AG04450 (cell line): Measurements from ENCODE around the gene COMP. TPM values are rescaled to one million over a fixed set of nuclear protein-coding genes. Genes with fewer than 3 reads are reported as not detected.
"Not testable (repeated sequence)": the region's sequence is repeated elsewhere in the genome, so short reads cannot be mapped to it uniquely, and the experiment has no call there.

Source experiments
- CTCF ChIA-PET: fragments of 300-600, 350-600 bp; formaldehyde crosslinking; extraction: SDS; loops from one replicate; lab custom pipeline; 2022; ENCODE audit warnings: antibody characterized with exemption, inconsistent platforms; lab: Charles Lee
- POLR2A ChIA-PET: fragments of 350-600 bp; formaldehyde crosslinking; extraction: SDS; loops from one replicate; lab custom pipeline; 2021; ENCODE audit warnings: antibody characterized with exemption, inconsistent platforms; lab: Yijun Ruan, JAX
- DNase-seq: peaks from one replicate; pipeline ENCODE4 v3.0.0-alpha.2; 2011; ENCODE audit warnings: low read depth, low spot score
- H3K27ac ChIP-seq: one replicate; pipeline ENCODE4 v1.5.1; 2012; ENCODE audit warnings: low read depth, low read length, control low read depth
- H3K27me3 ChIP-seq: one replicate; pipeline ENCODE4 v1.6.0; 2012; ENCODE audit warnings: low read length; ENCODE audit not compliant: control insufficient read depth, insufficient read depth
- H3K4me3 ChIP-seq: 2 replicates; pipeline ENCODE4 v1.5.1; 2011; ENCODE audit warnings: mild to moderate bottlenecking, low read depth, low read length, control low read depth
- H3K9me3 ChIP-seq: 2 replicates; pipeline ENCODE4 v1.5.1; 2012; ENCODE audit warnings: low read length; ENCODE audit not compliant: control insufficient read depth, insufficient read depth
- CTCF ChIP-seq: IDR thresholded peaks from 2 replicates; pipeline ENCODE4 v1.5.1; 2011; ENCODE audit warnings: low read depth, low read length, control low read depth, inconsistent platforms
- polyA plus RNA-seq: library from polyadenylated mRNA; depleted of rRNA; stranded (reverse); fragments of >200 nt; gene quantifications from 2 replicates; pipeline ENCODE4 v1.2.3, GENCODE V29; 2011

COMP gene
- polyA plus RNA-seq, 1 experiment = 0.09 TPM

GRCh38 chr19:18814063-18814462, 23.0 kb upstream of the COMP start:
- no peak overlapping the region for H3K4me3 ChIP-seq
- H3K27me3 ChIP-seq = peaks cover 10% of the 10 kb centered on the region
- TF ChIP-seq CTCF = no peak
- no peak for DNase-seq
- ChIA-PET CTCF (interaction anchor here (0.7 to 1.5 kb wide), 2 partner anchors 220 to 413 kb away, joined by 3 to 5 read pairs; no protein-coding TSS in a partner anchor), POLR2A (no interaction called here)
- H3K9me3 ChIP-seq = no peaks in the 10 kb centered on the region
- no peak overlapping the region for H3K27ac ChIP-seq

DNA sequence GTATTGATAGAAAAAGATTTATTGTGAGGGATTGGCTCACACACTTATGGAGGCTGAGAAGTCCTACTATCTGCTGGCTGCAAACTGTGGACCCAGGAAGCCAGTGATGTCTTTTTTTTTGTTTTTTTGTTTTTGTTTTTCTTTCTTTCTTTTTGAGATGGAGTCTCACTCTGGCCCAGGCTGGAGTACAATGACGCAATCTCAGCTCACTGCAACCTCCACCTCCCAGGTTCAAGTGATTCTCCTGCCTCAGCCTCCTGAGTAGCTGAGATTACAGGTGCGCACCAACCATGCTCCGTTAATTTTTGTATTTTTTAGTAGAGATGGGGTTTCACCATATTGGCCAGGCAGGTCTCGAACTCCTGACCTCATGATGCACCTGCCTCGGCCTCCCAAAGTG, 20.5 kb upstream of the COMP start:
- H3K4me3 ChIP-seq, H3K9me3 ChIP-seq, POLR2A ChIA-PET, DNase-seq, H3K27ac ChIP-seq: not testable (repeated sequence)
- H3K27me3 ChIP-seq = peaks cover 14% of the 10 kb centered on the region
- CTCF ChIA-PET = interaction anchor here (0.5 to 0.7 kb wide), 2 partner anchors 90 to 218 kb away, joined by 3 read pairs; no protein-coding TSS in a partner anchor

GRCh38 chr19:18809149-18809868, 18.2 kb upstream of the COMP start:
- Histone ChIP-seq H3K27ac (no peak overlapping the region), H3K4me3 (no peak overlapping the region), H3K9me3 (no peaks in the 10 kb centered on the region), H3K27me3 (peaks cover 16% of the 10 kb centered on the region)
- CTCF ChIA-PET = no interaction called here
- peak; percentile 38 for DNase-seq
- TF ChIP-seq CTCF = no peak
- POLR2A ChIA-PET = interaction anchor here (0.9 kb wide), 1 partner anchor 360 kb away, joined by 3 read pairs; no protein-coding TSS in a partner anchor

GRCh38 chr19:18807861-18808331, 16.8 kb upstream of the COMP start:
- Histone ChIP-seq H3K27me3 (peaks cover 12% of the 10 kb centered on the region), H3K4me3 (no peak overlapping the region), H3K9me3 (no peaks in the 10 kb centered on the region; the same call in 1 of the 2 replicates), H3K27ac (no peak overlapping the region)
- no peak for DNase-seq
- POLR2A ChIA-PET = interaction anchor here (0.9 kb wide), 1 partner anchor 359 kb away, joined by 3 read pairs; no protein-coding TSS in a partner anchor
- CTCF ChIA-PET = no interaction called here
- no peak for TF ChIP-seq CTCF

GRCh38 chr19:18804643-18805042, 13.5 kb upstream of the COMP start:
- TF ChIP-seq CTCF = no peak
- ChIA-PET CTCF (no interaction called here), POLR2A (no interaction called here)
- no peak for DNase-seq
- H3K9me3 ChIP-seq = peaks cover 5% of the 10 kb centered on the region; the same call in 1 of the 2 replicates
- H3K27ac ChIP-seq = no peak overlapping the region
- H3K27me3 ChIP-seq = peaks cover 27% of the 10 kb centered on the region
- H3K4me3 ChIP-seq = no peak overlapping the region
